Fibroblast of lung (primary cell): ENCODE data around the gene FBXL13. TPM values are rescaled to one million over a fixed set of nuclear protein-coding genes. Genes with fewer than 3 reads are reported as not detected.

Experiments
- DNase-seq, 2 donors: peaks; one replicate each; pipeline versions ENCODE4 v3.0.0 to v3.0.0-alpha.2; 2010; ENCODE audit warnings: low read depth in 2 of 2
- H2AFZ ChIP-seq: 2 replicates; pipeline ENCODE4 v1.5.1; 2012; ENCODE audit warnings: low read length, control low read depth, inconsistent platforms
- H3K27ac ChIP-seq: 2 replicates; pipeline ENCODE4 v1.5.1; 2011; ENCODE audit warnings: low read length, control low read depth; ENCODE audit not compliant: insufficient read depth
- H3K27me3 ChIP-seq: 2 replicates; pipeline ENCODE4 v1.5.1; 2011; ENCODE audit warnings: mild to moderate bottlenecking, low read length; ENCODE audit not compliant: control insufficient read depth, insufficient read depth
- H3K36me3 ChIP-seq: 2 replicates; pipeline ENCODE4 v1.5.1; 2011; ENCODE audit warnings: low read length; ENCODE audit not compliant: control insufficient read depth, insufficient read depth
- H3K4me1 ChIP-seq: 2 replicates; pipeline ENCODE4 v1.5.1; 2011; ENCODE audit warnings: low read length; ENCODE audit not compliant: control insufficient read depth, insufficient read depth; ENCODE audit errors: extremely low read depth
- H3K4me2 ChIP-seq: 2 replicates; pipeline ENCODE4 v1.5.1; 2011; ENCODE audit warnings: low read length, control low read depth; ENCODE audit not compliant: insufficient read depth; ENCODE audit errors: extremely low read depth
- H3K4me3 ChIP-seq, 4 experiments: fragments of 200-600 bp in 1 of 4; sonication (generic) in 1 of 4; replicated peaks in 1 of 4; 2 replicates each; pipeline ENCODE4 v1.5.1; 2011 to 2016; ENCODE audit warnings: low read length in 4 of 4, low read depth in 3 of 4, mild to moderate bottlenecking in 3 of 4, control low read depth in 2 of 4, inconsistent platforms in 1 of 4, mixed read lengths in 1 of 4; ENCODE audit not compliant: insufficient read depth in 1 of 4; ENCODE audit errors: control extremely low read depth in 1 of 4
- H3K79me2 ChIP-seq: 2 replicates; pipeline ENCODE4 v1.5.1; 2012; ENCODE audit warnings: mild to moderate bottlenecking, low read length, inconsistent platforms; ENCODE audit not compliant: control insufficient read depth, insufficient read depth
- H3K9ac ChIP-seq: 2 replicates; pipeline ENCODE4 v1.5.1; 2011; ENCODE audit warnings: mild to moderate bottlenecking, low read length, control low read depth; ENCODE audit not compliant: insufficient read depth
- H3K9me3 ChIP-seq: 2 replicates; pipeline ENCODE4 v1.5.1; 2012; ENCODE audit warnings: low read depth, low read length; ENCODE audit not compliant: control insufficient read depth, insufficient read depth
- H4K20me1 ChIP-seq: 2 replicates; pipeline ENCODE4 v1.5.1; 2011; ENCODE audit warnings: low read length; ENCODE audit not compliant: control insufficient read depth, insufficient read depth; ENCODE audit errors: extremely low read depth
- EZH2 ChIP-seq: IDR thresholded peaks from 2 replicates; pipeline ENCODE4 v1.5.1; 2012; ENCODE audit warnings: low read length, control low read depth, mild to moderate bottlenecking; ENCODE audit errors: missing control alignments
- polyA plus RNA-seq, 2 donors: library from polyadenylated mRNA; depleted of rRNA in 1 of 2; stranded (reverse) in 1 of 2; unstranded in 1 of 2; fragments of >200 nt; gene quantifications; 2 replicates each; pipeline ENCODE4 v1.2.1, GENCODE V29; 2011 to 2012; ENCODE audit warnings: missing spikeins in 1 of 2
- total RNA-seq: library from RNA; depleted of rRNA; stranded (reverse); fragments of >200 nt; gene quantifications from 2 replicates; pipeline ENCODE4 v1.2.1, GENCODE V29; 2014
- TF ChIP-seq, protein P1 (sequence below), 2 donors: IDR thresholded peaks in 1 of 2; conservative IDR thresholded peaks in 1 of 2; 1 replicate in 1 of 2; 2 replicates in 1 of 2; pipeline ENCODE4 v1.5.1; 2011 to 2012; ENCODE audit warnings: low read length in 2 of 2, control low read depth in 1 of 2, inconsistent platforms in 1 of 2, low read depth in 1 of 2, mild to moderate bottlenecking in 1 of 2

FBXL13 gene
- total and polyA plus RNA-seq, 2 donors (not counting 1 experiment from before 2014, with no cell fraction given), result 0.41 to 0.66 TPM

DNA sequence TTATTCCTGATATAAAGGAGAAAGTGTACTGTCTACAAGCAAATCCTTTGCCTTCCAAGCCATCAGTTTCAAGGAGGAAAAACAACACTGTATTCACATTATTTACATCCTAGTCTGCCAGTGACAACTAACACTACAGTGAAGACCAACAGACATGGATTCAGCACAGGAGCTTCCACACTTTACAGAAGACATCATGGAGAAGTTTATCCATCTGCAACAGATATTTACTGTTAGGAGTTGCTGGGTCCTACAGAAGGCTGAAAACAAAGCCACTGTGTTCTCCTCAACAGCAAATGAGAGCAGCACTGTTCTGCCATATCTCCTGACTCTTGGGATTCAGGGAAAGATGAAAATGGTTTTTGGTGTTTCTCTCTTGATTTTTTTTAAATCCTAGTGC, 42.4 kb upstream of the FBXL13 start:
- TF ChIP-seq, protein P1, sequence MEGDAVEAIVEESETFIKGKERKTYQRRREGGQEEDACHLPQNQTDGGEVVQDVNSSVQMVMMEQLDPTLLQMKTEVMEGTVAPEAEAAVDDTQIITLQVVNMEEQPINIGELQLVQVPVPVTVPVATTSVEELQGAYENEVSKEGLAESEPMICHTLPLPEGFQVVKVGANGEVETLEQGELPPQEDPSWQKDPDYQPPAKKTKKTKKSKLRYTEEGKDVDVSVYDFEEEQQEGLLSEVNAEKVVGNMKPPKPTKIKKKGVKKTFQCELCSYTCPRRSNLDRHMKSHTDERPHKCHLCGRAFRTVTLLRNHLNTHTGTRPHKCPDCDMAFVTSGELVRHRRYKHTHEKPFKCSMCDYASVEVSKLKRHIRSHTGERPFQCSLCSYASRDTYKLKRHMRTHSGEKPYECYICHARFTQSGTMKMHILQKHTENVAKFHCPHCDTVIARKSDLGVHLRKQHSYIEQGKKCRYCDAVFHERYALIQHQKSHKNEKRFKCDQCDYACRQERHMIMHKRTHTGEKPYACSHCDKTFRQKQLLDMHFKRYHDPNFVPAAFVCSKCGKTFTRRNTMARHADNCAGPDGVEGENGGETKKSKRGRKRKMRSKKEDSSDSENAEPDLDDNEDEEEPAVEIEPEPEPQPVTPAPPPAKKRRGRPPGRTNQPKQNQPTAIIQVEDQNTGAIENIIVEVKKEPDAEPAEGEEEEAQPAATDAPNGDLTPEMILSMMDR (conservative IDR thresholded peaks at IDR 0.05 in 1 of 2, IDR thresholded peaks at IDR 0.05 in 1 of 2; ENCODE audit: low read depth in 1 of 2, low read length in 2 of 2), result no peak
- TF ChIP-seq EZH2, result no peak
- no peaks in the 10 kb centered on the region for H3K79me2 ChIP-seq
- H3K4me2 ChIP-seq, result no peak overlapping the region
- H3K4me1 ChIP-seq, result no peaks in the 10 kb centered on the region
- H3K36me3 ChIP-seq, result no peaks in the 10 kb centered on the region
- H2AFZ ChIP-seq, result no peak overlapping the region
- no peaks in the 10 kb centered on the region for H4K20me1 ChIP-seq
- H3K9me3 ChIP-seq, result no peaks in the 10 kb centered on the region
- DNase-seq, result no peak
- H3K27ac ChIP-seq, result no peak overlapping the region
- no peaks in the 10 kb centered on the region for H3K27me3 ChIP-seq
- no peak overlapping the region for H3K9ac ChIP-seq
- H3K4me3 ChIP-seq, result no peak overlapping the region

DNA sequence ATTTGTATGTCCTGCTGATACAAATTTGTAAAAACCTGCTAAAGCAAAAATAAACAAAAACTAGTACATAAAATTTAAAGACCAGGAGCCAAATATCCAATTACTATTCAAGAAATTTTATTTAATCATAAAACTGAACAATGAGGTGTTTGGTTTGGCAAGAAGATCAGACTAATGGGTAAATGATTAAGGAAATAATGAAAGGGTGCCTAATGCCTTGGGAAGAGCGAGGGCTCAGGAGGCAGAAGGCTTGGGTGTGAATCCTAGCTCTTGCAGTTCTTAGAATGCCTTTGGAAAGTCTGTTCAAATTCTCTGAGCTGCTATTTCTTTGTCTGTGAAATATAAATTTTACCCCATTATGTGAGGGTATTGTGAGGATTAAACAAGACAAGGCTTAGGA, 41.9 kb upstream of the FBXL13 start:
- Histone ChIP-seq H4K20me1 (no peaks in the 10 kb centered on the region), H3K4me2 (no peak overlapping the region), H3K9ac (no peak overlapping the region), H3K27ac (no peak overlapping the region), H3K4me3 (no peak overlapping the region), H3K27me3 (no peaks in the 10 kb centered on the region), H3K36me3 (no peaks in the 10 kb centered on the region), H2AFZ (no peak overlapping the region), H3K79me2 (no peaks in the 10 kb centered on the region), H3K9me3 (no peaks in the 10 kb centered on the region), H3K4me1 (no peaks in the 10 kb centered on the region)
- TF ChIP-seq, protein P1 (conservative IDR thresholded peaks at IDR 0.05 in 1 of 2, IDR thresholded peaks at IDR 0.05 in 1 of 2; ENCODE audit: low read depth in 1 of 2, low read length in 2 of 2), result no peak
- TF ChIP-seq EZH2, result no peak
- DNase-seq, result no peak

DNA sequence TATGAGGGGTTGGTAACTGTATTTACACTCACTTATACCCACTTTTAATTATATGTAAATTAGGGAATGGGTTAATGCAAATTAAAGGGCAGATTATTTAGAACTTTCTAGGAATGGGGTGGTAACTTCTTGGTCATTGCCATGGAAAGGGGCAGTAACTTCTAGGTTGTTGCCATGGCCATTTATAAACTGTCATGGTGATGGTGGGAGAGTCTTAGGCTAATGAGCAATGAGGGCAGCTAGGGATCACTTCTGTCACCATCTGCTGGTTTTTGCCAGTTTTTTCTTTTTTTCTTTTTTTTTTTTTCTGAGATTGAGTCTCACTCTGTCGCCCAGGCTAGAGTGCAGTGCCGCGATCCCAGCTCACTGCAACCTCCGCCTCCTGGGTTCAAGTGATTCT, 41.2 kb upstream of the FBXL13 start:
- no peak overlapping the region for H3K4me2 ChIP-seq
- no peaks in the 10 kb centered on the region for H3K9me3 ChIP-seq
- H3K4me1 ChIP-seq, result no peaks in the 10 kb centered on the region
- no peak for DNase-seq
- H3K9ac ChIP-seq, result no peak overlapping the region
- H3K79me2 ChIP-seq, result no peaks in the 10 kb centered on the region
- no peaks in the 10 kb centered on the region for H3K27me3 ChIP-seq
- no peaks in the 10 kb centered on the region for H4K20me1 ChIP-seq
- no peak overlapping the region for H3K27ac ChIP-seq
- no peak overlapping the region for H2AFZ ChIP-seq
- no peak overlapping the region for H3K4me3 ChIP-seq
- H3K36me3 ChIP-seq, result no peaks in the 10 kb centered on the region
- TF ChIP-seq, protein P1 (conservative IDR thresholded peaks at IDR 0.05 in 1 of 2, IDR thresholded peaks at IDR 0.05 in 1 of 2; ENCODE audit: low read depth in 1 of 2, low read length in 2 of 2), result no peak
- TF ChIP-seq EZH2, result no peak
